DMS153 treated with DMSO at 0.1 percent for 48 hours (cell line): Measurements from ENCODE around the gene SLC34A1.
A peak's percentile ranks its signal among the peaks of the same experiment; 100 is the strongest.

Source experiments
- DNase-seq: peaks from one replicate; lab custom pipeline; 2025; ENCODE audit not compliant: unreplicated experiment; lab: John Stamatoyannopoulos, UW

Gene SLC34A1

DNA sequence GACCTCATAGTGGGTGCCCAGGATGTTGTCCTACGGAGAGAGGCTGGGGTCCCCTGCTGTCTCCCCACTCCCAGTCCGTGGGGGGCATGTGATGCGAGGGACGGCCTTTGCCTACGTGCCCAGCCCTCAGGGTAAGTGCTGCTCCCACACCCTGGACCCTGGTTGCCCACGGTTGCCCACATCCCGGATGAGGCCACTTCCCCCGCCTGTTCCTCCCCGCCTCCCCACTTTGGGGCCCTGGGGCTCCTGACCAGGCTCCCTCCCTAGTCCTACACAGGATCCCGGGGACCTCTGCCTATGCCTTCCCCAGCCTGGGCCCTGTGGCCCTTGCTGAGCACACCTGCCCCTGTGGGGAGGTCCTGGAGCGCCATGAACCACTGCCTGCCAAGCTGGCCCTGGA is 1.5 kb downstream of the SLC34A1 start:
- no peak for DNase-seq

DNA sequence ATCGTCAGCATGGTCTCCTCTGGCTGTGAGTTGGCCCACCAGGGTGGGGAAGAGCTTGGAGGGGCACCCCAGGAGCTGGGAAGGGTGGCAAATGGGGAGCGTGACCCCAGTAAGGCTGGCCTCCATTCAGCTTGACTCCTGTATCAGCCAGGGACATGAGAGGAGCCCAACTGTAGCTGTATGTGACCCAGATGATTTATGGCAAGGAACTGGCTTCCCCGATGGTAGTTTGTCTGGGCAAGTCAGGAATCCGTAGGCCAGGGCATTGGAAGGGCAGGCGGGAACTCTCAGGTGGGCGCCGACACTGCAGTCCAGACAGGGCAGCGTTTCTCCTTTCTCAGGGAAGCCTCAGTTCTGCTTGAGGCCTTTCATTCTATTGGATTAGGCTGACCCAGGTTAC is 2.3 kb downstream of the SLC34A1 start:
- DNase-seq, result no peak

DNA sequence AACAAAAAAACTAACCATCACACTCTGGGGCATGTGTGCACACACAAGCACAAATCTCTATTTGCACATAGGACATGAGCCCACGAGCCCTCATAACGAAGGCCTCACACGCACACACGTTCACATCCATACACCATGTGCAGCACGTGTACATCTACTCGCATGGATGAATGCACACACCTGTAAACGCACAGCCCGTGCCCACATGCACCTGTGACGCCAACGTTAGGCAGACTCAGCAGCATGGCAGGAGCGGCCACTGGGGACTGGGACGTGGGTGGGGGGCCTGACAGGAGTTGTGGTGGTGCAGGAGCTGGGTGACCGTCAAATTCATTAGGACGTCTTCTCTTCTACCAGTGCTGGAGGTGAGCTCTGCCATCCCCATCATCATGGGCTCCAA is 3.2 kb downstream of the SLC34A1 start:
- no peak for DNase-seq

DNA sequence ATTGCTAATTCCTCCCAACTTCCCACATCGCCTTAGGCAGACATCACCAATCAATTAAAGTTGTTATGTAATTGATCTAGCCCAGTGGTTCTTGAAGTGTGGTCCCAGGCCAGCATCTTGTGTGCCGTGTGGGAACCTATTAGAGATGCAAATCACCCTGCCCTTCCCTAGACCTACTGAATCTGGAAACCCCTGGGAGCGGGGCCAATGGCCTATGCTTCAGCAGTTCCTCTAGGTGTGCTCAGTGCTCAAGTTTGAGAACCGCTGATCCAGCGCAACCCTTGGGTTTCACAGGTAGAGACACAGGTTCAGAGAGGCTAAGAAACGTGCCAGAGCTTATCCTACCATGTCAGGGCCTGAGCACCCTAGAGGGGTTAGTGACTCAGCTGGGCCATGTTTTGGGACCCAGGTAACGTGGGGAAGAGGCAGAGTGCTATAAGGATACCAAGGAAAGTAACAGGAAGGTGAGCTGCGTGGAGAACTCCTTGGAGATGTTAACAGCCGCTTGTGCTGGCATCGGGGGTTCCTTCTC is 4.4 kb downstream of the SLC34A1 start:
- no peak for DNase-seq

DNA sequence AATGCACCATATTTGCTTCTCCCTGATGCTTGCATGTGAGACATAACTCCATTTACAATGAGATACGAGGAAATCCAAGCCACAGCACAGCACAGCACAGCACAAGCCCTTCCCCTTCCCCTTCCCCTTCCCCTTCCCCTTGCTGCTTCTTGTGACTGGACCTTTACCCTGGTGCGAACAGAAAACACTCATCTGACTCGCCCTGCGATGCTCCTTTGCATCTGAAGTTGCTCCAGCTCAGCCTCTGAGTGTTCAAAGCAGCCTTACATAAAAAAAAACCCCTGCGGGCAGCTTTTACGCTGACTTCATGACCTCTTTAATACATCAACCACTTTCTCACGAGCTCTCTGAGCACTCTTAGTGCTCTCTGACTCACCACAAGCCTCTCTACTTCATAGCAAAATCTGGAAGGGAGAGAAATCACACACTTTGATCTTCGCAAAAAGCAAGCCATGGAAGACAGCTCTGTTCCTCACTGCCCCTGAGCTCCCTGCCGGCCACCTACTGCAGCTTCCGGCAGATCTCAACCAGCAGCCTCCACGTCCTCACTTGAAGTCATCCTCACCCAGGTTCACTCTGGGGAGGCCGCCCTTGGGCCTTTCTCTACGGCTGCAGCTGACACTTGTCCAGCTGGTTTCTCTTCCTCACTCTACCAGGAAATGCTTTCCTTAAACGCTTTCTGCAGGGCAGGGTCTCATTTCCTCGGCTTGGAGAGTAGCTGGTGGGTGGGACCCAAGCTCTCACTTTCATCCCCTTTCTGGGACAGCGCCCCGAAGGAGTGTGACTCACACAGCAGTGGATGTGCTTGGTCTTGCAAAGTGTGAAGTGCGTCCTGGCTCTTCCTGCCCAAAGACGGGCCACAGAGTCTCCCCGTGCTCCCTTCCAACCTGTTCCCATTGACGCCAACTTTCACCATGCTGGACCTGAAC is 5.3 kb downstream of the SLC34A1 start:
- DNase-seq, result no peak

DNA sequence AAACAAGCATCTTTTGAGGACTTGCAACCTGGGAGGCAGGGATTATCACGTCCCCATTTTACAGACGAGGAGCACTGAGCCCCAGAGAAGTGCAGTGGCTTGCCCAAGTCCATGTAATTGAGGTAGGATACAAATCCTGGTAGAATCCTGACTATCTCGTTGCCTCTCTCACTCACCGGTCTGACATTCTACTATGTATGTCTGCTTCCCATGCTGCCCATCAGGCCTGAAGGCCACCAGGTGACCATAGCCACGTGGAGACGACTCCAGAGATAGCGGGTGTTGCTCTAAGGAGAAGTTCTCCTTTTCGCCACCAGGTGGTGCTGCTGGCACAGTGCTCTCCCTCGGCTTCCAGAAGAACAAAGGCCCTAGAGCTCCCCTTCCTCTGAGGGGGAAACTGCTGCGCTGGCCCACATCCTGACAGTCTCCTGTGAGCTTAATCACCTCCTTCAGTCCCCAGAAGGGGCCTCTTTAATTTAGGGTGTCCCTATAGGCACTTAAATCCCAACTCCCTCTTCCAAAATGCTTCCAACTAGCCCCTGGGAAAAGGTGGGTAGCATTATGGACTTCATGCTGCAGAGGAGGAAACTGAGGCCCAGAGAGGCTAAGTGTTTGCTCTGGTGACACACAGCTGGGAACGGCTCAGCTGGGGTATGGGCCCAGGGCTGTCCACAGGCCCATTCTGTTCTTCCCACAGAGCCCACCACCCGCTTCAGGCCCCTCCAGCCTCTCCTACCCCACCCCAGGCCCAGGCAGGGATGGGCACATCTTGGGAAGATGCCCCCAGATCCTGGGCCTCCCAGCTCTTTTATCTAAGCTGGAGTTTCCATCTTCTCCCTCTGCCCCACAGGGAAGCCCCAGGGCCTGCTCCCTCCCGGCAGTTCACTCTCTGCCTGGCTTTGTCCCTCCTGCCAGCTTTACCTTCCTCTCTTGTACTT is 6.4 kb downstream of the SLC34A1 start:
- peak; percentile 43 for DNase-seq

DNA sequence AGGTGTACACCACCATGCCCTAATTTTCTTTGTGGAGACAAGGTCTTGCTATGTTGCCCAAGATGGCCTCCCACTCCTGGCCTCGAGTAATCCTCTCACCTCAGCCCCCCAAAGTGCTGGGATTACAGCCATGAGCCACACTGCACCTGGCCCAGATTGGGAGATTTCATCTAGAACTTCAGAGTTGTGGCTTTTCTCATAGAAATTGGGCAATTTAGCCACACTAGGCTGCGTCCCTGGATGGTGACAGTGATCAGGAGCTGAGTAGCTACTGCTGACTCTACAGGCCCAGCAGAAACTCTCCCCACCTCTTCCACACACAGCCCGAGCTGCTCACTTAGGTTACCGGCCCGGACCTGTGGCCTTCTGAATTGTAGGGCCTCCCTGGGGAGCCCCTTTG is 8.5 kb downstream of the SLC34A1 start:
- DNase-seq, result no peak

DNA sequence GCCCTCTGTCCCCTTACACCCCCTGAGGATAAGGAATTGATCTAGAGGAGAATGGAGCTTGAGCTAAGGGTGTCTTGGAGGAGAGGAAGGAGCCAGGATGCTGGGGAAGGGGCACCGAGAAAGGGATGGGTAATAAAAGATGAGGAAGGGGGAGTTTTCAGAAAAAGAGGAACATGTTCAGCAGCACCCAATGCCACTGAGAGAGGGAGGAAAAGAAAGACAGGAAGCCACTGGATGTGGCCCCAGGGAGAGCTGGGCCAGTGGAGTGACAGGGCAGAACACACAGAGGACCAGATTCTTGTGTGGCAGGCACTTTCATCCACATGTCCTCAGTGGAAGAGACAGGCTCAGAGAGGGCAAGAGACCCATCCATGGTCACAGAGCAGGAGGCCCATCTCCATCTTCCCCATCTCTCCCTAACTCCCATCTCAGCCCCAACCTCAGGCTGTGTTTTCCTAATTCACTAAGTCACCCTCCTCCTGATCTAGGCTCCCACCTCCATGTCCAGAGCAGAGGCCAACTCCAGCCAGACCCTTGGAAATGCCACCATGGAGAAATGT is 9.1 kb downstream of the SLC34A1 start:
- no peak for DNase-seq

DNA sequence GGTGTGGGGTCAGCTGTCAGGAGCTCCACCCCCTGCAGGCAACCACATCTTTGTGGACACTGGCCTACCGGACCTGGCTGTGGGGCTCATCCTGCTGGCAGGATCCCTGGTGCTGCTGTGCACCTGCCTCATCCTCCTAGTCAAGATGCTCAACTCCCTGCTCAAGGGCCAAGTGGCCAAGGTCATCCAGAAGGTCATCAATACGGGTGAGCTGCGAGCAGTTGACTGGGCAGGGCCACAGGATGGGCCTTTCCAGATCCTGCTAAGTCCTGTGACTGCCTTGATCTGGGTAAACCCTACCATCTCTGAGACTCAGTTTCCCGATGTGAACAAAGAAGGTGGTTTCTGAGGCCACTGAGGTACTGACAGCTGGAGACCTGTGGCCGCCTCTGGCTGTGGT is 9.8 kb downstream of the SLC34A1 start:
- no peak for DNase-seq

DNA sequence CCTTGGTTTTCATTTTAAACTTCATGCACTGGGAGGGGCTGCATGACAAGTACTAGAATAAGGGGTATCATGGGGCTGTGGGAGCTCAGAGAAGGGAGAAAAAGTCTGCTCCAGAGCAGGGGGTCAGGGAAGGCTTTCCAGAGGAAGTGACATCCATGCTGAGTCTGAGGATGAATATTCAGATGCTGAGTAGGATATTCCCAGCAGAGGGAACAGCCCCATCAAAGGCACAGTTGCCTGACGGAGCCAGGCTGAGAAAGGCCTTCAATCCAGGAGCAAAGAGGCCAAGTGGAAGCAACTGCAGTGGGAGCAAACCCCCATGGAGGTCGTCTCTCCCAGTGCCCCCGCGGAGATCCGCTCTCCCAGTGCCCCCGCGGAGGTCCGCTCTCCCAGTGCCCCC is 11.8 kb downstream of the SLC34A1 start:
- DNase-seq, result no peak

DNA sequence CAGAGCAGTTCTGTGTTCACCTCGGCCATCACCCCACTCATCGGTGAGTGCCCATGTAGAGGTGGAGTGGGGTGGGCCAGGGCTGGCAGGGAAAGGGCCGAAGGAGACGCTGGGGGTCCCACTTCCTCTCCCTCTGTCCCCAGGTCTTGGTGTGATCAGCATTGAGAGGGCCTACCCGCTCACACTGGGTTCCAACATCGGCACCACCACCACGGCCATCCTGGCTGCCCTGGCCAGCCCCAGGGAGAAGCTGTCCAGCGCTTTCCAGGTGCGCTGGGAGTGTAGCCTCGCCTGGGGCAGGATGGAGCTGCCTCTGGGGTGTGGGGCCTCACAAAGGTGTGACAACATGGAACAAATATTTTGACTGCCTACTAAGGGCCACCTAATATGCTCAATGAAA is 12.6 kb downstream of the SLC34A1 start:
- no peak for DNase-seq

DNA sequence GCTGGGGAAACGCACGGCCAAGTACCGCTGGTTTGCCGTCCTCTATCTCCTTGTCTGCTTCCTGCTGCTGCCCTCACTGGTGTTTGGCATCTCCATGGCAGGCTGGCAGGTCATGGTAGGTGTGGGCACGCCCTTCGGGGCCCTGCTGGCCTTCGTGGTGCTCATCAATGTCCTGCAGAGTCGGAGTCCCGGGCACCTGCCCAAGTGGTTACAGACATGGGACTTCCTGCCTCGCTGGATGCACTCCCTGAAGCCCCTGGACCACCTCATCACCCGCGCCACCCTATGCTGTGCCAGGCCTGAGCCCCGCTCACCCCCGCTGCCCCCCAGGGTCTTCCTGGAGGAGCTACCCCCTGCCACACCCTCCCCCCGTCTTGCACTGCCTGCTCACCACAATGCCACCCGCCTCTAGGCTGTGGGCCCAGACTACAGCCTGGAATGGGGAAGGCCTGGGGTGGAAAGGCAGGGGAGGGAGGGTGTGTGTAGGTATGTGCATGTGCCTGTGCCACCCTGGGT is 13.7 kb downstream of the SLC34A1 start:
- DNase-seq, result no peak

DNA sequence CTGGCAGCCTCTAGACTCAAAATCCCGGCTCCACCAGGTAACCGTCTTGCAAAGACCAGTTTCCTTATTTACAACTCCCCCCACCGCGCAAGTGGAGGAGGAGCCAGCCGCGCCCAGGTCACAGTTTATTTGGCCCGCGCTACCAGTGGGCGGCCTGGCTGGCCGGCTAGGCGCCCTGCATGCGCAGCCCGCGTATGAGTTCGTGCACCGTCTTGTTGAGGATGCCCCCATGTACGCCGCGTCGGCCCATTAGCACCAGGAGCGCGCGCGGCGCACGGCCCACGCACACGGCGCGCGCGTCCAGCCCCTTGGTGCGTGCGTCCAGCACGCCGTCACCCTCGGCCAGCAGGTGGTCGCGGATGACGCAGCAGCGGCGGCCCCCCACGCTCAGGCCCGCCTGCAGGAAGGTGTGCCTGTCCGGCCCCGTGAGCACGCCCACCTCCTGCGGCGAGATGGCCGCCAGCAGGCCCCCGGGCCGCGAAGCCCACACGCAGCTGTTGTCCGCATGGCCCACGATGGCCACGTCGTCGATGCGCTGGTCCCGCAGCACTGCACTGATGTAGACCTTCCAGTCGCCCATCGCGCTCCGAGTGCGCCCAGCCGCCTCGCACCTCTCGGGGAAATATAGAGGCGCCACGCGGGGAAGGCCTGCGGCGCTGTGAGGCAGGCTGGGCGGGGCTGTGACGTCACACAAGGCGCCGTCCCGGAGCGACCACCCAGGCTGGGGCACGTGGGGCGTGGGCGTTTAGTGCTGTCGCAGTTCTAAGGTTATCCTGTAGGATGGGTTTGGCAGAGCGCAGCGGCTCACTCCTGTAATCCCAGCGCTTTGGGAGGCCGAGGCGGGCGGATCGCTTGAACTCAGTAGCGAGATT is 16.0 kb downstream of the SLC34A1 start, which contains the start of gene PFN3:
PFN3 (minus strand) TSS at position 665 of the 872 bp plus-strand sequence; CDS start at position 580, 85 bp downstream.
- no peak for DNase-seq

DNA sequence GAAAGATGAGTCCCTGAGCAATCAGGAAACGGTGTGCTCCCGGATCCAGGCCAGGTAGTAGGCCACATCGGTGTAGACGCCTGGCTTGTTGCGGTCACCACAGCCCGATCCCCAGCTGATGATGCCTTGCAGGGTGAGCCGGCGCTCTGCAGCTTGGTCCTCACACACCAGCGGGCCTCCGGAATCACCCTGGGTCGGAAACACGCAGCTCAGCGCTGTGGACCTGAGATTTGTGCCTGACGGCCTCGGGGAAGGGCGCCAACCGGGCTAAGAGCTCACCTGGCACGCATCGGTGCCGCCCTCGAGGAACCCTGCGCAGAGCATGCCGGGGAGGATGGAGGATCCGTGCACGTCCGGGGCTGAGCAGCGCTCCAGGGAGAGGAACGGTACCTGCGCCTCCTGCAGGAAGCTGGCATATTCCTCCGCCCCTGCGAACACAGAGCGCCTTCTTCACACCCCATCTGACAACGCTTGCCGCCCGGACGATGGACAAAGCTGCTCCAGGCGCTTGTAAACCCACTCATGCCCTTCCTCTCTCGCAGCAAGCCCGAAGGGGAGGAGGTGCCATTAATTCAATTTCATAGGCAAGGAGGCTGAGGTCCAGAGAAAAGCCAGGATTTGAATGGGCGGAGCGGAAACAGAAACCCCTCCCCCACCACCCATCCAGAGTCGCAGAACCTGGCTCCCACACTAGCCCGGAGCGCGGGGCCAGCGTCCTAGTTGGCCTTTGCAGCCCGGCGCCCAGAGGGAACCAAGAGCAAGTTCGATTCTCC is 18.2 kb downstream of the SLC34A1 start:
- peak; percentile 69 for DNase-seq

DNA sequence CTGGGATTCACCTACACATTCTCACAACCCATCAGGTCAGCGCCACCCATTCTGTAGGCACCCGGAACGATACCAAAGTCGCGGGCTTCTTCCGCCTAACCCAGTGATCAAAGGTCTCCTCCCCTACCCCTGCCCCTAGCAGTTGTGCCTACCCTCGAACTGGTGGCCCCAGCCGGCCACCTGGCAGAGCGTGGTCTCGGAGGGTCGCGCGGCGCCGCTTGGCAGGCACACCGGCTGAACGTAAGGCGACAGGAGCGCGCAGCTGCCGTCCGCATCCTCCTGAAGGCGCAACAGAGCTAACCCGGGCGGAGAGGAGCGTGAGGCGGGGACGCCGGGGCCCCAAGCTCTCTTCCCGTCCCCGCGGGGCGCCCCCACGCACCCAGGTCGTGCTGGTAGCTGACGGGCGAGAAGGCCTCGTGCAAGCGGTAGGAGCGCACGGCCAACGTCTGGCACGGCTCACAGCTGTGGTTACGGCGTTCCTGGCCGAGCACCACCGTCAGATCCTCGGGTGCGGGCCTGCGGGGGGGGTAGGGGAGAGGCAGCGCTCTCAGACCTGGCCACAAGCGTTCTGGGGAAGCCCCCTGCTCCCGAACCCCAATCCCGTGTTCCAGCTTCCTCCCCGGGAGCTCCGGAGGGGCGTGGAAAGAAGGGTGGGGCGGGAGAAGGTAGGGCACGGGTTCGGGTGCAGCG is 19.0 kb downstream of the SLC34A1 start:
- DNase-seq, result no peak

DNA sequence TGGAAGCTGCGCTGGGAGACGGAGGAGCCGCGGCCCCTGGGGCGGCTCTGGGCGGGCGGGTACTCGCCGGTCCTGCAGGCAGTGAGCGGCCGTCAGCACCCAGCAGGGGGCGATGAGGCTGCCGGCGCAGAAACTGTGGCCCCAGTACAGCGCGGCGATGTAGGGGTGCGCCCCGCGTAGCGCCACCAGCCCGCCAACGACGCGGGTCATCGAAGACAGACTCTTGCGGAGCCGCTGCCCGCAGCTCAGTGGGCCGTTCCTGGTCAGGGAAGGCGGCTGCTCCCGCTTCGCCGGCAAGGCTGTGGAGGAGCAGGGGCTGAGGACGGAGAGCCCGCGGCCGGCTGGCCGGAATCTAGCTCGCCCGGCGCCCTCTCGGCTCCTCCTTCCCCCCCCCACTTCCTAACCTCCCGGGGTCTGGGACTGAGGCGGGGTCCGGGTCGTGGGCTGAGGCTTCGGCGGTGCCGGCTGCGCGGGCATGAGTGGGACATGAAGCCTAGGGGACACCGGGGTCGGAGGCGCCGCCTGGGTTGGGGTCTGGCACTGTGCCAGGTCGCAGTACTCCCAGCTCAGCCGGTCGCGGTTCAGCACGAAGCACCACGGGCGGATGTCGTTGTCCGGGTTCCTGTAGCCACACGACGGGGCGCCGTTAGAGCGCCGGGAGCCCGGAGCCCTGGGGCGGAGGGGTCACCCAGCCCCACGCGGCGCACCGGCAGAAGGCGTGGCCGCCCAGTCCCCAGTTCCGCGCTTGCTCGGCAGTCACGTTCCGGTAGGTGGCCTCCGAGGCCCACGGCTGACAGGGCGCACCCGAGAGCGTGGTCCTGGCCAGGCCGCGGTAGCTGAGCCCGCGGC is 19.8 kb downstream of the SLC34A1 start:
- no peak for DNase-seq

DNA sequence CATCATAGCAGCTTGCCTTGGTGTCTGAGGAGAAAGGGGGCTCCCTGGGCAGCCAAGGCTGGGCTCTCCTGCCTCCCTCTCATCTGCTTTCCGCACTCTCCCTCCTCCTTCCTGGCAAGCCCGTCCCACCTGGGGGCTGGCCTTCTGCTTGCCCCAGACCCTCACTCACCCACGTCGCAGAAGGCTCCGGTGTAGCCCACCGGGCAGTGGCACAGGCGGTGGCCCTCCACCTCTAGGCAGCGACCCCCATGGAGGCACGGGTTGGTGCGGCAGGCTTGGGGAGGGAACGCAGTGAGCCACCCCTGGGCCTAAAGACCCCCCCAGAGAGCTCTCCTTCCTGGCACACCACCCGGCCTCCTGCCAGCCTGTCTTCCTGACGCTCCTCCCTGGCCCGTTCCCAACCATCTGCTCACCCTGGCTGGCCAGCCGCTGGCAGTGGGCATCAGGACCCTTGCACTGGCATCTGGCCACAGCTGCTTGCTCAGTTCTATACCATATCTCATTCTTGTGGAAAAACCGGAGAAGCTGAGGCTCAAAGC is 20.5 kb downstream of the SLC34A1 start:
- DNase-seq, result no peak
